ENCODE data around the gene AMZ1.

DNA sequence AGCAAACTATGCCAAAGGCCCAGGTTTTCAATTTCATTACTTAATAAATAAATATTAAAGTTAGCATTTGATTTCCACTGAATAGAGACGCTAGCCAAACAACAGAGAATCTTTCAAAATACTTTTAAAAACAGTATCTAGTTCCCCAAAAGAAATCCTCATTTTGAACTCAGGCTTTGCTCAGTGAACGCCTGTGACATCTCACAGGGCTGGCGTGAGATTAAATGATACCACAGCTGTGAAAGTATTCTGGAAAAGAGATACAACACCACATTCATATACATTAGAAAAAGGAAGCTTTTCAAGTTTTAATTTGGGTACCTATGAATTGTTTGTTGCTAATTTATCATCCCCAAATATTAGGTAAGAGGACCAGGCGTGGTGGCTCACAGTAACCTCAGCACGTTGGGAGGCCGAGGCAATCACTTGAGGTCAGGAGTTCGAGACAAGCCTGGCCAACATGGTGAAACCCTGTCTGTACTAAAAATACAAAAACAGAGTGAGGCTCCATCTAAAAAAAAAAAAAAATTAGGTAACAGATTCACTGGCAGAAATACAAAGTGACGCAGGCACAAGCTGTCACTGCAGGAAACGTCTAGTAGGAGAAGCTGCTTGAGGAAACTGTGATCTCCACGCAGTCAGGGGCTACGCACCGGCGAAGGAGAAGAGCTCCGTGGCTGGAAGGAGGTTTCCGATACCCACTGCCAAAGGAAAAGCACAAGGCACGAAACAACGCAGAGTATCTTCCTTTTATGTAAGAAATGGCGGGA is 50.0 kb downstream of the AMZ1 start:
- TF ChIP-seq, protein P1, sequence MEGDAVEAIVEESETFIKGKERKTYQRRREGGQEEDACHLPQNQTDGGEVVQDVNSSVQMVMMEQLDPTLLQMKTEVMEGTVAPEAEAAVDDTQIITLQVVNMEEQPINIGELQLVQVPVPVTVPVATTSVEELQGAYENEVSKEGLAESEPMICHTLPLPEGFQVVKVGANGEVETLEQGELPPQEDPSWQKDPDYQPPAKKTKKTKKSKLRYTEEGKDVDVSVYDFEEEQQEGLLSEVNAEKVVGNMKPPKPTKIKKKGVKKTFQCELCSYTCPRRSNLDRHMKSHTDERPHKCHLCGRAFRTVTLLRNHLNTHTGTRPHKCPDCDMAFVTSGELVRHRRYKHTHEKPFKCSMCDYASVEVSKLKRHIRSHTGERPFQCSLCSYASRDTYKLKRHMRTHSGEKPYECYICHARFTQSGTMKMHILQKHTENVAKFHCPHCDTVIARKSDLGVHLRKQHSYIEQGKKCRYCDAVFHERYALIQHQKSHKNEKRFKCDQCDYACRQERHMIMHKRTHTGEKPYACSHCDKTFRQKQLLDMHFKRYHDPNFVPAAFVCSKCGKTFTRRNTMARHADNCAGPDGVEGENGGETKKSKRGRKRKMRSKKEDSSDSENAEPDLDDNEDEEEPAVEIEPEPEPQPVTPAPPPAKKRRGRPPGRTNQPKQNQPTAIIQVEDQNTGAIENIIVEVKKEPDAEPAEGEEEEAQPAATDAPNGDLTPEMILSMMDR (IDR thresholded peaks at IDR 0.05) = no peak
- peak in 1 of 3 donors; percentile 50 for TF ChIP-seq POLR2A (IDR thresholded peaks at IDR 0.05)

Measured in body of pancreas (tissue), 4 donors.